A549 (cell line): ENCODE results near the gene CILP. TPM values are rescaled to one million over a fixed set of nuclear protein-coding genes. Genes with fewer than 3 reads are reported as not detected.

Source experiments
- ATAC-seq, 2 experiments: fragments of 200-7000 bp in 1 of 2; fragments of >200 bp in 1 of 2; cut with Nextera tagmentation in 1 of 2; cut with Tn5 transposase in 1 of 2; 3 replicates each; pipeline versions ENCODE4 v1.8.0 to v1.9.1; 2018 to 2020; ENCODE audit warnings: mild to moderate bottlenecking in 1 of 2, moderate library complexity in 1 of 2
- CTCF ChIA-PET: fragments of 300-600 bp; sonication (Branson Sonifier 250); formaldehyde crosslinking; extraction: SDS; loops from one replicate; lab custom pipeline; 2021; ENCODE audit warnings: antibody characterized with exemption, inconsistent platforms; lab: Yijun Ruan, JAX
- POLR2A ChIA-PET: fragments of 350-600 bp; formaldehyde crosslinking; extraction: SDS; loops from one replicate; lab custom pipeline; 2021; ENCODE audit warnings: antibody characterized with exemption, inconsistent platforms; lab: Yijun Ruan, JAX
- DNase-seq, 2 experiments: peaks; one replicate each; pipeline versions ENCODE4 v3.0.0 to v3.0.0-alpha.2; 2011 to 2016; ENCODE audit warnings: low read depth in 1 of 2, low spot score in 1 of 2
- FAIRE-seq: peaks from 2 replicates; lab custom pipeline; 2011; peaks lifted over from hg19 to GRCh38; lab: Jason Lieb, UNC
- H3K27ac ChIP-seq, 2 experiments: fragments of >200 bp; sonication (Bioruptor Twin); formaldehyde crosslinking; 3 replicates each; pipeline ENCODE4 v1.5.1; 2016 to 2017
- H3K4me1 ChIP-seq: fragments of >200 bp; sonication (Bioruptor Twin); formaldehyde crosslinking; 3 replicates; pipeline ENCODE4 v1.6.1; 2016
- H3K4me2 ChIP-seq: fragments of >200 bp; sonication (Bioruptor Twin); formaldehyde crosslinking; 3 replicates; pipeline ENCODE4 v1.6.1; 2016
- H3K4me3 ChIP-seq: fragments of >200 bp; sonication (Bioruptor Twin); formaldehyde crosslinking; 3 replicates; pipeline ENCODE4 v1.5.1; 2016
- H3K9me3 ChIP-seq: fragments of >200 bp; sonication (Bioruptor Twin); formaldehyde crosslinking; 3 replicates; pipeline ENCODE4 v1.6.1; 2016
- ATOH8 ChIP-seq: fragments of 250-450 bp; sonication (Bioruptor Pico); IDR thresholded peaks from 2 replicates; pipeline ENCODE4 v1.5.0; 2020; ENCODE audit warnings: low read depth, mild to moderate bottlenecking, moderate library complexity
- BHLHE40 ChIP-seq: IDR thresholded peaks from 2 replicates; pipeline ENCODE4 v1.6.1; 2012; ENCODE audit warnings: low read depth, low read length, inconsistent platforms
- CBX2 ChIP-seq: fragments of 200-600 bp; sonication (generic); IDR thresholded peaks from 2 replicates; pipeline ENCODE4 v1.6.1; 2016; ENCODE audit warnings: low read depth, mild to moderate bottlenecking, borderline replicate concordance
- CEBPB ChIP-seq, 2 experiments: fragments of >200 bp in 1 of 2; sonication (Bioruptor Twin) in 1 of 2; formaldehyde crosslinking in 1 of 2; IDR thresholded peaks; 2 replicates each; pipeline ENCODE4 v1.6.1; 2012 to 2016
- CHD4 ChIP-seq: fragments of 200-600 bp; sonication (generic); IDR thresholded peaks from 2 replicates; pipeline ENCODE4 v1.6.1; 2016; ENCODE audit warnings: antibody characterized with exemption, mild to moderate bottlenecking, borderline replicate concordance
- EHF ChIP-seq: fragments of 250-450 bp; sonication (Bioruptor Pico); IDR thresholded peaks from 2 replicates; pipeline ENCODE4 v1.5.0; 2020; ENCODE audit warnings: mild to moderate bottlenecking
- EHMT2 ChIP-seq: fragments of 200-600 bp; sonication (generic); IDR thresholded peaks from 2 replicates; pipeline ENCODE4 v1.6.1; 2016; ENCODE audit warnings: antibody characterized with exemption, low read depth, mild to moderate bottlenecking, moderate library complexity
- ELK1 ChIP-seq: fragments of 150-350 bp; IDR thresholded peaks from 2 replicates; pipeline ENCODE4 v1.6.1; 2014; ENCODE audit warnings: low read depth, mild to moderate bottlenecking, low read length
- HEYL ChIP-seq: fragments of 250-450 bp; sonication (Bioruptor Pico); IDR thresholded peaks from 2 replicates; pipeline ENCODE4 v1.8.0; 2021; ENCODE audit warnings: mild to moderate bottlenecking, moderate library complexity
- HOXA7 ChIP-seq: fragments of 250-450 bp; sonication (Bioruptor Pico); IDR thresholded peaks from 2 replicates; pipeline ENCODE4 v1.5.0; 2020; ENCODE audit warnings: mild to moderate bottlenecking, moderate library complexity
- HOXB13 ChIP-seq: fragments of 250-450 bp; sonication (Bioruptor Pico); IDR thresholded peaks from 2 replicates; pipeline ENCODE4 v1.5.0; 2020; ENCODE audit warnings: low read depth, mild to moderate bottlenecking, moderate library complexity
- HOXB5 ChIP-seq: fragments of 250-450 bp; sonication (Bioruptor Pico); IDR thresholded peaks from 2 replicates; pipeline ENCODE4 v1.5.0; 2020; ENCODE audit warnings: mild to moderate bottlenecking, moderate library complexity
- JUNB ChIP-seq: fragments of >200 bp; sonication (Bioruptor Twin); formaldehyde crosslinking; IDR thresholded peaks from 2 replicates; pipeline ENCODE4 v1.6.1; 2016
- KDM1A ChIP-seq: fragments of 200-600 bp; sonication (generic); IDR thresholded peaks from 2 replicates; pipeline ENCODE4 v1.6.1; 2016; ENCODE audit warnings: low read depth, mild to moderate bottlenecking
- MAZ ChIP-seq: fragments of 150-350 bp; IDR thresholded peaks from 2 replicates; pipeline ENCODE4 v1.6.1; 2014; ENCODE audit warnings: antibody characterized with exemption, low read depth, low read length, borderline replicate concordance
- NFE2L2 ChIP-seq: fragments of 150-350 bp; conservative IDR thresholded peaks from 2 replicates; pipeline ENCODE4 v1.6.1; 2014; ENCODE audit warnings: low read length
- NPAS2 ChIP-seq: fragments of 250-450 bp; sonication (Bioruptor Pico); IDR thresholded peaks from 2 replicates; pipeline ENCODE4 v1.8.0; 2022; ENCODE audit warnings: mild to moderate bottlenecking, moderate library complexity, borderline replicate concordance
- POLR2A ChIP-seq: IDR thresholded peaks from 2 replicates; pipeline ENCODE4 v1.6.1; 2012; ENCODE audit warnings: mild to moderate bottlenecking, low read length
- POLR2AphosphoS2 ChIP-seq: conservative IDR thresholded peaks from 2 replicates; pipeline ENCODE4 v1.6.1; 2012; ENCODE audit warnings: low read length, improper control_type of control experiment, inconsistent platforms
- RAD21 ChIP-seq, 2 experiments: fragments of >200 bp in 1 of 2; sonication (Bioruptor Twin) in 1 of 2; formaldehyde crosslinking in 1 of 2; IDR thresholded peaks in 1 of 2; conservative IDR thresholded peaks in 1 of 2; 2 replicates in 1 of 2; 3 replicates in 1 of 2; pipeline ENCODE4 v1.6.1; 2012 to 2018; ENCODE audit warnings: inconsistent platforms in 1 of 2
- REST ChIP-seq: fragments of 200-600 bp; sonication (generic); IDR thresholded peaks from 2 replicates; pipeline ENCODE4 v1.6.1; 2016; ENCODE audit warnings: antibody characterized with exemption, mild to moderate bottlenecking, moderate library complexity
- SMC3 ChIP-seq: fragments of >200 bp; sonication (Bioruptor Twin); formaldehyde crosslinking; IDR thresholded peaks from 3 replicates; pipeline ENCODE4 v1.6.1; 2018; ENCODE audit warnings: inconsistent platforms
- ZNF302 ChIP-seq: fragments of 250-450 bp; sonication (Bioruptor Pico); IDR thresholded peaks from 2 replicates; pipeline ENCODE4 v1.9.0; 2021; ENCODE audit warnings: inconsistent platforms, mild to moderate bottlenecking, moderate library complexity
- WGBS: methylation state at CpG from one replicate; pipeline ENCODE4 v1.1.6; 2017; ENCODE audit errors: missing lambda C conversion rate; 5-methylcytosine and 5-hydroxymethylcytosine counted together
- polyA plus RNA-seq, 4 experiments: library from polyadenylated mRNA; depleted of rRNA in 3 of 4; stranded (reverse); fragments of >200 nt; fragmentation: RNase III in 1 of 4; extraction: RNeasy Plus Mini Kit Qiagen cat#74134 plus additional on column Dnase treatment in 1 of 4; gene quantifications; 2 replicates in 3 of 4; 3 replicates in 1 of 4; pipeline ENCODE4 v1.2.3, GENCODE V29; 2011 to 2017
- TF ChIP-seq, protein P1 (sequence below): IDR thresholded peaks from 2 replicates; pipeline ENCODE4 v1.6.1; 2012; ENCODE audit warnings: low read depth, borderline replicate concordance
- TF ChIP-seq, protein P2 (sequence below): fragments of >200 bp; sonication (Bioruptor Twin); formaldehyde crosslinking; IDR thresholded peaks from 2 replicates; pipeline ENCODE4 v1.6.1; 2016

CILP gene
- polyA plus RNA-seq, 2 of the 4 experiments (the other 2 are of a cell fraction) = 0.09 to 0.14 TPM

DNA sequence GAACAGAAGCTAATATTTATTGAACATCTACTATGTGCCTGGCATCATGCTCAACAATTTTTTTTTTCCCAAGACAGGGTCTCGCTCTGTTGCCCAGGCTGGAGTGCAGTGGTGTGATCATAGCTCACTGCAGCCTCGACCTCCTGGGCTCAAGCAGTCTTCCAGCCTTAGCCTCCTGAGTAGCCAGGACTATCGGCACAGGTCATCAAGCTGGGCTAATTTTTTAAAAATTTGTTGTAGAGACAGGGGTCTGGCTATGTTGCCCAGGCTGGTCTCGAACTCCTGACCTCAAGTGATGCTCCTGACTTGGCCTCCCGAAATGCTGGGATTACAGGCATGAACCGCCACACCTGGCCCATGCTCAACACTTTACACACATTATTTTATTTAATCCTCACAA lies 35.7 kb upstream of the CILP start:
- H3K27ac ChIP-seq = no peak overlapping the region
- CTCF ChIA-PET = interaction anchor here (1.0 to 3.0 kb wide), 8 partner anchors 10 to 213 kb away, joined by 3 to 22 read pairs (median 6); no protein-coding TSS in a partner anchor
- WGBS = 67% methylated on average over 6 of the region's 6 CpGs
- TF ChIP-seq NFE2L2 (no peak), REST (no peak), HEYL (CRISPR knock-in tag) (no peak), MAZ (no peak), SMC3 (no peak)
- TF ChIP-seq, all 56 proteins: peak for 0
- no peaks in the 10 kb centered on the region for H3K9me3 ChIP-seq
- no peak overlapping the region for H3K4me3 ChIP-seq
- no peak overlapping the region for H3K4me2 ChIP-seq
- FAIRE-seq (no peak), ATAC-seq (no peak), DNase-seq (no peak)
- POLR2A ChIA-PET = interaction anchor here (1.0 kb wide), 1 partner anchor 58 kb away, joined by 4 read pairs; the partner anchor contains the start of gene RNU5B-1
- H3K4me1 ChIP-seq = 0 out of 3 replicates have a peak, but pooled peaks cover 3% of the 10 kb centered on the region

GRCh38 chr15:65246026-65246714 lies 34.9 kb upstream of the CILP start:
- H3K4me1 ChIP-seq = 0 out of 3 replicates have a peak, but pooled peaks cover 1% of the 10 kb centered on the region
- H3K4me2 ChIP-seq = no peak overlapping the region
- ATAC-seq = no peak
- POLR2A ChIA-PET = interaction anchor here (1.0 kb wide), 1 partner anchor 59 kb away, joined by 4 read pairs; the partner anchor contains the start of gene RNU5B-1
- CTCF ChIA-PET = interaction anchor here (0.6 to 3.0 kb wide), 13 partner anchors 10 to 169 kb away, joined by 3 to 22 read pairs (median 4); no protein-coding TSS in a partner anchor
- H3K4me3 ChIP-seq = no peak overlapping the region
- FAIRE-seq = no peak
- 91% methylated on average over 8 of the region's 8 CpGs for WGBS
- DNase-seq = no peak
- H3K27ac ChIP-seq = no peak overlapping the region
- TF ChIP-seq CHD4 = no peak
- no peak for TF ChIP-seq CBX2
- TF ChIP-seq ZNF302 = no peak
- TF ChIP-seq, protein P1, sequence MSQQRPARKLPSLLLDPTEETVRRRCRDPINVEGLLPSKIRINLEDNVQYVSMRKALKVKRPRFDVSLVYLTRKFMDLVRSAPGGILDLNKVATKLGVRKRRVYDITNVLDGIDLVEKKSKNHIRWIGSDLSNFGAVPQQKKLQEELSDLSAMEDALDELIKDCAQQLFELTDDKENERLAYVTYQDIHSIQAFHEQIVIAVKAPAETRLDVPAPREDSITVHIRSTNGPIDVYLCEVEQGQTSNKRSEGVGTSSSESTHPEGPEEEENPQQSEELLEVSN = no peak
- no peak for TF ChIP-seq HOXB5 (CRISPR knock-in tag)
- TF ChIP-seq EHF (CRISPR knock-in tag) = no peak
- TF ChIP-seq POLR2AphosphoS2 = no peak
- no peak for TF ChIP-seq EHMT2
- TF ChIP-seq ELK1 = no peak
- no peak for TF ChIP-seq HOXA7 (CRISPR knock-in tag)
- no peak for TF ChIP-seq HOXB13
- TF ChIP-seq NPAS2 = no peak
- TF ChIP-seq CEBPB (IDR thresholded peaks at IDR 0.05) = no peak
- TF ChIP-seq, protein P2, sequence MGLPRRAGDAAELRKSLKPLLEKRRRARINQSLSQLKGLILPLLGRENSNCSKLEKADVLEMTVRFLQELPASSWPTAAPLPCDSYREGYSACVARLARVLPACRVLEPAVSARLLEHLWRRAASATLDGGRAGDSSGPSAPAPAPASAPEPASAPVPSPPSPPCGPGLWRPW = no peak
- TF ChIP-seq JUNB = no peak
- no peak for TF ChIP-seq POLR2A
- TF ChIP-seq KDM1A = no peak
- no peak for TF ChIP-seq RAD21 (conservative IDR thresholded peaks at IDR 0.05 in 1 of 2, IDR thresholded peaks at IDR 0.05 in 1 of 2)
- TF ChIP-seq BHLHE40 = no peak
- TF ChIP-seq ATOH8 = no peak
- H3K9me3 ChIP-seq = no peaks in the 10 kb centered on the region
